Uterus (tissue), 4 donors: ENCODE results near the gene ELMO1. TPM values are rescaled to one million over a fixed set of nuclear protein-coding genes. Genes with fewer than 3 reads are reported as not detected.

ENCODE experiments used
- DNase-seq, 2 donors: peaks; one replicate each; pipeline ENCODE4 v3.0.0-alpha.2; 2019 to 2020
- H3K27ac ChIP-seq, 2 donors: fragments of 200-600 bp; sonication (generic); 1 replicate in 1 of 2; 2 replicates in 1 of 2; pipeline ENCODE4 v1.5.1; 2016 to 2018
- H3K27me3 ChIP-seq, 2 donors: fragments of 200-600 bp; sonication (generic); one replicate each; pipeline ENCODE4 v1.5.1; 2018 to 2019; ENCODE audit warnings: control low read depth in 1 of 2
- H3K36me3 ChIP-seq, 2 donors: fragments of 200-600 bp; sonication (generic); one replicate each; pipeline ENCODE4 v1.5.1; 2019; ENCODE audit warnings: control low read depth in 1 of 2
- H3K4me1 ChIP-seq, 2 donors: fragments of 200-600 bp; sonication (generic); one replicate each; pipeline ENCODE4 v1.5.1; 2018 to 2019; ENCODE audit warnings: control low read depth in 1 of 2
- H3K4me3 ChIP-seq, 2 donors: fragments of 200-600 bp; sonication (generic); 1 replicate in 1 of 2; 2 replicates in 1 of 2; pipeline ENCODE4 v1.5.1; 2018 to 2019; ENCODE audit warnings: mild to moderate bottlenecking in 1 of 2
- H3K9me3 ChIP-seq, 2 donors: fragments of 200-600 bp; sonication (generic); one replicate each; pipeline ENCODE4 v1.5.1; 2019; ENCODE audit warnings: control low read depth in 1 of 2
- POLR2A ChIP-seq, 2 donors: fragments of 450-650 bp; IDR thresholded peaks; one replicate each; pipeline ENCODE4 v1.6.1; 2016; ENCODE audit warnings: antibody characterized with exemption in 2 of 2, mild to moderate bottlenecking in 1 of 2, moderate library complexity in 1 of 2
- intact Hi-C: fragments of 100-400 bp; cut with DNase I; formaldehyde crosslinking; loops from one replicate; pipeline ENCODE4 v1.15.1; 2023; ENCODE audit warnings: low total_unique reads
- total RNA-seq, 4 donors: library from RNA; depleted of rRNA in 3 of 4; stranded (reverse); fragments of >200 nt in 3 of 4; gene quantifications; one replicate each; pipeline versions ENCODE4 v1.1.0 to v1.2.4, GENCODE V29; 2014 to 2023
- TF ChIP-seq, protein P1 (sequence below), 4 experiments: fragments of 200-600 bp in 2 of 4; fragments of 450-650 bp in 2 of 4; sonication (generic) in 2 of 4; IDR thresholded peaks; one replicate each; pipeline ENCODE4 v1.5.1; 2016 to 2019; ENCODE audit warnings: antibody characterized with exemption in 4 of 4, mild to moderate bottlenecking in 2 of 4, moderate library complexity in 1 of 4
- donor health status: DM: yes; HTN: yes; CAD: no.

ELMO1 gene
- total RNA-seq, 4 donors from 2014 or later: 37.9 to 64.7 (median 55.5) TPM

DNA sequence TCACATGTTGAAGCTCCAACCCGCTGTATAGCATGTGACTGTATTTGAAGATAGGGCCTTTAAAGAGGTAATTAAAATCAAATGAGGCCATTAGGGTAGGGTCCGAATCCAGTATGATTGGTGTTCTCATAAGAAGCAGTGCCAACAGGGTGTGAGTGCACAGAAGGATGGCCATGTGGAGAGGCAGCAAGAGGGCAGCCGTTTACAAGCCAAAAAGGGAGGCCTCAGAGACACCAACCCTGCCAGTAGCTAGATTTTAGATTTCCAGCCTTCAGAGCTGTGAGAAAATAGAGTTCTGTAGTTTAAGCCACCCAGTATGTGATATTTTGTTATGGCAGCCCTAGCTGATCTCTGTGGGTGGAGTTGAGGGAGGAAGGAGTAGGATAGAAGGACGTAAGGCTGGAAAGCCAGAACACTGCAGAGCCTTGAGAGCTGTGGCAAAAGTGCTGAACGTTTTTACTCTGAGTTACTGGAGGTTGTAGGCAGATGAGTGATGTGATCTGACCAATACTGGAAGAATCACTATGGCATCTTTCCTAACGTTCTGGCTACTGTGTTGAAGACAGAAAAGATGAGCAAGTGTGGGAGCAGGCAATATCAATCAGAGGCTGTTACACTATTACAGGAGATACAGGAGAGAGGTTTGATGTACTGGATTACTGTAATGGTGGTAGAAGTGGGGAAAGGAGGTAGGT lies 334.9 kb downstream of the ELMO1 start:
- Histone ChIP-seq H3K27me3 (no peaks in the 10 kb centered on the region), H3K27ac (no peak overlapping the region), H3K4me3 (no peak overlapping the region), H3K36me3 (no peaks in the 10 kb centered on the region), H3K4me1 (no peaks in the 10 kb centered on the region), H3K9me3 (no peaks in the 10 kb centered on the region)
- intact Hi-C loops: no loop called here
- no peak for DNase-seq
- TF ChIP-seq, protein P1, sequence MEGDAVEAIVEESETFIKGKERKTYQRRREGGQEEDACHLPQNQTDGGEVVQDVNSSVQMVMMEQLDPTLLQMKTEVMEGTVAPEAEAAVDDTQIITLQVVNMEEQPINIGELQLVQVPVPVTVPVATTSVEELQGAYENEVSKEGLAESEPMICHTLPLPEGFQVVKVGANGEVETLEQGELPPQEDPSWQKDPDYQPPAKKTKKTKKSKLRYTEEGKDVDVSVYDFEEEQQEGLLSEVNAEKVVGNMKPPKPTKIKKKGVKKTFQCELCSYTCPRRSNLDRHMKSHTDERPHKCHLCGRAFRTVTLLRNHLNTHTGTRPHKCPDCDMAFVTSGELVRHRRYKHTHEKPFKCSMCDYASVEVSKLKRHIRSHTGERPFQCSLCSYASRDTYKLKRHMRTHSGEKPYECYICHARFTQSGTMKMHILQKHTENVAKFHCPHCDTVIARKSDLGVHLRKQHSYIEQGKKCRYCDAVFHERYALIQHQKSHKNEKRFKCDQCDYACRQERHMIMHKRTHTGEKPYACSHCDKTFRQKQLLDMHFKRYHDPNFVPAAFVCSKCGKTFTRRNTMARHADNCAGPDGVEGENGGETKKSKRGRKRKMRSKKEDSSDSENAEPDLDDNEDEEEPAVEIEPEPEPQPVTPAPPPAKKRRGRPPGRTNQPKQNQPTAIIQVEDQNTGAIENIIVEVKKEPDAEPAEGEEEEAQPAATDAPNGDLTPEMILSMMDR (IDR thresholded peaks at IDR 0.05): no peak
- TF ChIP-seq POLR2A (IDR thresholded peaks at IDR 0.05): no peak

DNA sequence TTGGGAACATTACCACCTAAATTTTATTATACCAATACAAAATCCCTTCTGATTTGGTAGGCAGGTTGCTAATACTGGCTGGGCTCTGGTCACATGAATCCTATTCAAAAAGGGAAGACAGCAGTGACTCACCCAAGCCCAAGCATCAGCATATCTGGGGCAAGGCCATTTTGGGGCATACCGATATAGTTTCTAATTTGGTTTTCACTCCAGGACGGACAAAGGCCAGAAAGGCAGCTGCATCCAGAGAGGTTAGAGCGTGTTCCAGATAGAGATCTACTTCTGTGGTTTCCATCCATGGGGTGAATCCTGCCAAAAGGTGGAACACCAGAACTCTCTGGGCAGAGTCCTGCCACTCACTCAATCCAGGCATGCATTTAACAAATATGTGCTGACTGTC lies 335.8 kb downstream of the ELMO1 start:
- DNase-seq: no peak
- Histone ChIP-seq H3K4me1 (no peaks in the 10 kb centered on the region), H3K36me3 (no peaks in the 10 kb centered on the region), H3K4me3 (no peak overlapping the region), H3K27me3 (no peaks in the 10 kb centered on the region), H3K9me3 (no peaks in the 10 kb centered on the region), H3K27ac (no peak overlapping the region)
- TF ChIP-seq, protein P1 (IDR thresholded peaks at IDR 0.05): no peak
- TF ChIP-seq POLR2A (IDR thresholded peaks at IDR 0.05): no peak
- intact Hi-C loops: no loop called here

DNA sequence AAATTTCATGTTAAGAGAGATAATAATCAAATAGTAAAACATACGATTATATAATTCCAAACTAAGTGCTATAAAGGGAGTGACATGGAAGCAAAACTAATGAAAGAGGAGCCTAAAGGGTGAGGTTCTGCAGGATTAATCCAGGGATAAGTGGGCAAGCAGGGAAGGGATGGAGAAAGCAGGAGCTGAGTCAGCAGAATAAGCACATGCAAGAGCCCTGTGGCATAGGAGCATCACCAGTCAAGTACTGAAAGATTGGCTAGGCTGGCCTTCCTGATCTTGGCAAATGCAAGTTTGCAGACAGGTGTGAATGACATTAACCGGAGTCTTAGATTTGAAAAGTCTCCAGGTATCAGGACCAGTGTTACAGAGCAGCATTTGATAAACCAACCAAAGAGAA lies 336.4 kb downstream of the ELMO1 start:
- Histone ChIP-seq H3K27ac (no peak overlapping the region), H3K36me3 (no peaks in the 10 kb centered on the region), H3K9me3 (no peaks in the 10 kb centered on the region), H3K4me1 (no peaks in the 10 kb centered on the region), H3K27me3 (no peaks in the 10 kb centered on the region), H3K4me3 (no peak overlapping the region)
- intact Hi-C loops: no loop called here
- TF ChIP-seq, protein P1 (IDR thresholded peaks at IDR 0.05): no peak
- TF ChIP-seq POLR2A (IDR thresholded peaks at IDR 0.05): no peak
- DNase-seq: no peak

DNA sequence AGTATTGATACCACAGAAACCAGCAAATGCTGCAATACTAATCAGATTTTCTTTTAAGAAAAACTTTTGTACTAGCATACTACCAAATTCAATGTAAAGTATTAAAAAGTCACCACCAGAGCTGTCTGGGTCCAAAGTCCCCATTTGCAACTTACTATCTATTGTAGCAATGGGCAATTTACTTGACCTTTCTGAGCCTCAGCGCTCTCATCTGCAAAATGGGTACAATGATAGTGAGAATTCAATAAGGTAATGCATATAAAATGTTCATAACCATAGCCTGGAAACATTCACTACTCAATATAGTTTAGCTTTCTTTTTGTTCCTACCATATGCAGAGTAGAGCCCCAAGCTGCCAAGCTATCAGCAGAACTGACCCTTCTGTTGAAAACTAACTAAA lies 337.2 kb downstream of the ELMO1 start:
- DNase-seq: no peak
- Histone ChIP-seq H3K36me3 (no peaks in the 10 kb centered on the region), H3K27me3 (no peaks in the 10 kb centered on the region), H3K4me1 (no peaks in the 10 kb centered on the region), H3K27ac (no peak overlapping the region), H3K4me3 (no peak overlapping the region), H3K9me3 (no peaks in the 10 kb centered on the region)
- TF ChIP-seq, protein P1 (IDR thresholded peaks at IDR 0.05): no peak
- TF ChIP-seq POLR2A (IDR thresholded peaks at IDR 0.05): no peak
- intact Hi-C loops: no loop called here

DNA sequence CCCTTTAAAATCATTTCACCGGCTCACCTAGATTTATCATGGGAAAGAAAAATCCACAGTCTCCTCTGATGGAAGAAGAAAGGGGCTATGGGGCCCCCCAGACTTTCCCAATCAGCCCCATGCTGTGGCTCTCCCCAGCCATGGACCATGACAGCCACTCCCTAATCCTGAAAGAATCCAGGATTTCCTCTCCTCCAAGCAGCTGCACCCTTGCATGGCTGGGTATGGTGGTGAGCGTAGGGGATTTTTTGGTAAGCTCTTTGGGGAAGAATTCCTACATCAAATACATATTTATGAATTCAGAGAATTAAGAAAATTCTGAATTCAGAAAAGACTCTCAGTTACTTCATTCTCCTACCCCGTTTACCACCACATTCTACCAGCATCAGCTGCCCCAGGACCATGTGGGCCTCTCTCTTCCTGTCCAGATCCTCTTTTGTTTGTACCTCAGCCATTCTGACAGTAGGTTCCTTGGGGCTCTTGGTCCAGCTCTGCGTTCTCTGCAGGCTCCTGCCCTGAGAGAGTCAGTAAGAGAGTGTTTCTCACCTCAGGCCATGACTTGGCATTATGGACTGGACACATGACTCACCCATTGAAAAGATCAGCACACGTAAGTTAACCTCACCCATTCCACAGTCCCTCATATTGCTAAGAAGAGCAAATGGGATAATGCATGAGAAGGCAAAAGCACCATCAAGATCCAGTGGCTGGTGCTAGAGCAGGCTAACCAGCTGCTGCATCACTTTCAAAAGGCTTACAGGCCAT lies 337.8 kb downstream of the ELMO1 start:
- intact Hi-C loops: no loop called here
- DNase-seq: no peak
- Histone ChIP-seq H3K4me3 (no peak overlapping the region), H3K27ac (no peak overlapping the region), H3K36me3 (no peaks in the 10 kb centered on the region), H3K27me3 (no peaks in the 10 kb centered on the region), H3K9me3 (no peaks in the 10 kb centered on the region), H3K4me1 (no peaks in the 10 kb centered on the region)
- TF ChIP-seq, protein P1 (IDR thresholded peaks at IDR 0.05): no peak
- no peak for TF ChIP-seq POLR2A (IDR thresholded peaks at IDR 0.05)
